Stimulated activated CD8-positive, alpha-beta memory T cell treated with anti-CD3 and anti-CD28 coated beads, Interleukin-7, amount 100 ng/mL, for 1 hour (primary cell): ENCODE data around the gene RPTN.
A peak's percentile ranks its signal among the peaks of the same experiment; 100 is the strongest.

Source experiments
- DNase-seq, 2 donors: peaks; one replicate each; pipeline ENCODE4 v3.0.0-alpha.2; 2020; ENCODE audit warnings: low read depth in 2 of 2

Gene RPTN

DNA sequence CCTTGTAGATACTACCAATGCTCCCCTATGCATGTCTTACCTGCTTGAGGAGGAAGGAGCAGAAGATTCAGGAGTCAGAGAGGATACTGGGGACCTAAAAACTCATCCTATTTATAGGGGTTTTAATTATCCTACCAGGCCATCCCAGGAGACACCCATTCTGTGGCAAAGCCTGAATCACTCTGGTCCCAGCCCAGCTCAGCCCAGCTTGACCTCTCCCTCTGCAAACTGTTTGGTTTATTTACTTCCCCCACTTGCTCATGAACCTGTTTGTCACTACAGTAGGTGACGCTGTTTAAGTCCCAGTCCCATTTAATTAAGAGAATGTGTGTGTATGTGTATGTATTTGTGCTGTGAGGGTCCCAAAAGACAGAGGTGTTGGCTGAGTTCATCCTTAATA is at the start of gene RPTN:
Gene RPTN (minus strand): TSS at position 85 of the 400 bp plus-strand sequence. CDS start 1,339 bp downstream, outside the sequence.
- DNase-seq = no peak

- DNase-seq = no peak
Observed at GRCh38 chr1:152198982-152199381, 40.0 kb upstream of the RPTN start.

DNA sequence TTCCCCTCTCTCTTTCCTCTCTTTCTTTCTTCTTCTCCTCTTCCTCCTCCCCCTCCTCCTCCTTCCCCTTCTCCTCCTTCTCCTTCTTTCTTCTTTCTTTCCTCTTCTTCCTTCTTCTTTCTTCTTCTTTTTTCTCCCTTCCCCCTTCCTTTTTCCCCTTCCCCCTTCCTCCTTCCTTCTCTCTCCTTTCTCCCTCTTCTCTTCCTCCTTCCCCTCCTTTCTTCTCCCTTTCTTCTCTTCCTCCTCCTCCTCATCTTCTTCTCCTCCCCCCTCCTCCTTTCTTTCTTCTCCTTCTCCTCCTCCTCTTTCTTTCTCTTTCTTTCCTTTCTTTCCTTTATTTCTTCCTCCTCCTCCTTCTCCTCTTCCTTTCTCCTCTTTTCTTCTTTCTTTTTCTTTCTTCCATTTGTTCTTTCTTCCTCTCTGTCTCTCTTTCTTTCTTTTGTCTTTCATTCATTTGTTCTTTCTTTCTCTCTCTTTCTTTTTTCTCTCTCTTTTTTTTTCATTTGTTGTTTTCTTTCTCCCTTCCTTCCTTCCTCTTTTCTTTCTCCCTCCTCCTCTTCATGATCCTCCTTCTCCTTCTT is 38.4 kb upstream of the RPTN start:
- no peak for DNase-seq

GRCh38 chr1:152191711-152192110 is 32.7 kb upstream of the RPTN start:
- no peak for DNase-seq

- no peak for DNase-seq
Observed at GRCh38 chr1:152191260-152191659, 32.2 kb upstream of the RPTN start.

- no peak for DNase-seq
Observed at GRCh38 chr1:152190589-152190988, 31.6 kb upstream of the RPTN start.

DNA sequence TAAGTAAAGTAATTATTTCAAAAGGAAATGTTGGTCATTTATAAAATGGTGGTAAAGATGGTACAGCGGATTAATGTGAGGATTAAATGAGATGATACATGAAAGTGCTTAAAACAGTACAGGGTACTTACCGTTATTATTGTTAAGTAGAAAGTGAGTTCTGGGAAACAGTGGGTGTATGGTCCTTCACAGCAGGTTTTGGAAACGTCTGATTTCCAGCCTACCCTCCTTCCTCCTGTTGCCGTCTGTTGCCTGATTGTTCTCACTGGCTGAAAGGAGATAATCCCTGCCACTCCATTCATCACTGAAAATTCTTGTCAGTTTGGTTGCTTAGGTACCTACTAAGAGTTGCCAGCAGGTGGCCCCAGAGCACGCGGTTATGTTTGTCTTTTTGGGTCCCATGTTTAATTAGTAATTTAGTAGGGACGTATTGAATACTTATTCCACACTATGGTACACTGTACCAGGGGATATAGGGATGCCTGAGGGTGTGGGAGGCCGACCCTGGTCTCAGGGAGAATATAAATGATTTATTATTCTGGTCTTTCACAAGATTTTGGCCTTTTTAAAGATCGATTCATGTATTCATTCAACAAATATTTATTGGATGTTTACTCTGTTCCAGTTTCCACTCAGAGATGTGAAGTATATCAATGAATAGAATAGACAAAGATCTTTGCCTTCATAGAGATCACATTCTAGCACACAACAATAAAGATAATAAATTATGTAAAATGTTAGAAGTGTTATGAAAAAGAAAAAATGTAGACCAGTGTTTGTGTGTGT is 30.8 kb upstream of the RPTN start:
- DNase-seq = peak; percentile 21 to 48

GRCh38 chr1:152188673-152189591 is 29.9 kb upstream of the RPTN start:
- peak; percentile 46 to 70 for DNase-seq

DNA sequence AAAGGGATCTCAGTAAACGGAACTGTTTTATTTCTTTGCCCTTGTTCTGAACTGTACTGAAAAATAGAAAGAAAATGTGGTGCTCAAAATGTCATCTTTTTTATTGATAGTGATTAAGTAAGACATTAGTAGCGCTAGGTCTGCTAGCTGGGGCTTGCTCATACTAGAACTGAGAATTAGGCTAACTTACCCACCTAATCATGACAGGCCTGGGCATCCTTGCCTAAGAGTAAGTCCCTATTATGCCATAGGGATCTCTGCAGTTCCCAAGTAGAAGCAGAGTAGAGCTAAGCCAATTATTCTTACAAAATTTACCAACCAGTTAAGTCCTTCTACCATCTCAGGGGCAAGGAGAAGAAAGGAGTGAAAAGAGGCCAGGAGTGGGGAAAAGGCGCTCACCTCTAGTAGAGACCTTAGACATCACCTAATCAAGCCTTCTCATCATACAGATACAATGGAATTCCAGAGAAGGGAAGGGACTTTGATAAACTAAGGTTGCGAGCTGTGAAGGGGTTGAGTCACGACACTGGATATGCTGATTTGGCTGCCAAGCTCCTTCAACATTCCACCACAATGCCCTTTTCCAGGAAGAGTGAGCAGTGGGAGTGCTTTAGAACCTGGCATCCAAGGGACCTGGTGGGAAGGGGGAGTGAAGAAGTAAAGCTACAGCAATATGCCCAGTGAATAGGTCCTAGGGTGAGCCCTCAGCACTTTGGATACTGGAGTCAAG is 27.7 kb upstream of the RPTN start:
- no peak for DNase-seq

- DNase-seq = peak in 1 of 2 donors; percentile 11
Observed at GRCh38 chr1:152185544-152186391, 26.7 kb upstream of the RPTN start.

DNA sequence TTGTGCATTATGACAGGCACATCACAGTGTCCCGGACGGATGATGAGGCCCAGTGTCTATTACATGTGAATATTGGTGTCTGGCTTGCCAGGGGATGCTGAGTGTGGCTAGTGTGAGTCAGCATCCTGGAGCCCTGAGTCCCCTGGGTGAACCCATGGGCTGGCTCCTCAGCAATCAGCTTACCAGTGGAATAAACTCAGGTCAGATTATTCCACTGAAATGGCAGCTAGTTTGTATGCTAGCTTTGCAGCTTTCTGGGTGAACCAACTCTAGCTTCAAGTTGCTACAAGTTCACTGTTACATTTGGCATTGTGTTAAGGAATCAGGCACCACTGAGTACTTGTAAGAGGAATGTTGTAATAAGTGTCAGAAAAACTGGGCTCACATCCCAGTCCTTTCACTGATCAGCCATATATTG is 23.9 kb upstream of the RPTN start:
- no peak for DNase-seq

DNA sequence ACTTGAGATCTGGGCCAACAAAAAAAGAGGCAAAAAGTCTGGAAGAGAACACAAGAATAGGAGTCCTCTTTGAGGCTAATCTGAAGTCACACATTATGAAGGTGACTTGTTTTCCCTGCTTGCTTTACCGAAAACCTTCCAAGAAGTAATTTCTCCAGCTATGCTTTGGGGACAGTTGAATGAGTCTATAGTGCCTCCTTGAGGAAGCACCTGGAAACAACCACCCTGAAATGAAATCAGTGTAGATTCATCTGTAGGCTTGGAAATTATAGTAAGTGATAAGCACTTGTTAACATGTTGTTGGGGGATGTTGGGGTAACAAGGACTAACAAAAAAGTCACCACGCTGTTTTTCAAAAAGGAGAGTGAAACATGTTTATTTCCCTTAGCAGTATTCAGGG is 23.4 kb upstream of the RPTN start:
- DNase-seq = no peak

DNA sequence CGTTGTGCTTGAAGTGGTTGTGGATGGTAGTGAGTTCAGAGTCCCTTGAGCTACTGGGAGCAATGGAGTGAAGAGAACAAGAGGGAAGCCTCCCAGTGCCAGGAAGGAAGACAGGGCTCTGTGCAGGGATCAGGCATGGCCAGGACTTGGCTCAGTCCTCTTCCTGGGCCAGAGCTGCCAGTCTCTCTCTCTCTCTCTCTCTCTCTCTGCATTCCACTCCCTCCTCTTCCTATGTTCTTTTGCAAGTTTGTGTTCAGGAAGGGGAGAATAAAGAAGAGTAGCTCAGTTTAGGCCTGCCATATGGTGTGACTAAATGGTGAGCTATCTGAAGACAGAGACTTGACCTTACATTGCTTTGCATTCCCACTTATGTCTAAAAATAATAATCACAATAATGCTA is 20.5 kb upstream of the RPTN start:
- DNase-seq = no peak

- DNase-seq = no peak
Observed at GRCh38 chr1:152170287-152170905, 11.4 kb upstream of the RPTN start.

- no peak for DNase-seq
Observed at GRCh38 chr1:152169366-152170025, 10.5 kb upstream of the RPTN start.

GRCh38 chr1:152168535-152168868 is 9.5 kb upstream of the RPTN start:
- DNase-seq = no peak

DNA sequence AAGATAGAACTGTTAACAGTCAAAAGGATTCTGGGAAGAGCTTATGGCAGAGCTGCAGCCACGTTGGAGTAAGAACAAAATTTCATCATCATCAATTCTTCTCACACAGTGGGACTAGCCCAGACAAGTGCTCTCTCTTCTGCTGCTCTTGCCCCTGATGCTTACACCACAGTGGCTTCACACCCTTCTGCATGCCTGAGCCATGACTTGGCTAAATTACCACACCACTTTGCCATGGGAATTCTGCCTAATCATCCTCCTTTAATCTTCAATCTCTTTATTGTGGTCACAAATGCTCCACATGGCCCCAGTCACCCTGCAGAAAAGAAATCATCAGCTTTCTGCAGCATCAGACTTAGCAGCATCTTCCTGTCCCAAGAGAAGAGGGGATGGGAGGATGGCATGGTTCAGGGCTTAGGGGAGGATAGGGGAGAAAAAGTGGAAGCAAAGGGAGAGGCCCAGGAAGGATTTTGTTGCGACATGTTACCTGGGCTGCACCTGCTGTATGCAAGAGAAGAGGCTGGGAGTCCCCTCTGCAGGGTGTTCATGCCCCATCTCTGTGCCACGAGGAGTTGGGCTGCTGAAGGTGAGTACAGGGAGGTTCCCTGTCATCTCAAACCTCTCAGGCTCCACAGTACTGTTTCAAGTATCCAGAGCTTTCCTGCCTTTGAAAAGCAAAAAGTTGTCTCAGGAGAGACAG is 9.0 kb upstream of the RPTN start:
- no peak for DNase-seq

DNA sequence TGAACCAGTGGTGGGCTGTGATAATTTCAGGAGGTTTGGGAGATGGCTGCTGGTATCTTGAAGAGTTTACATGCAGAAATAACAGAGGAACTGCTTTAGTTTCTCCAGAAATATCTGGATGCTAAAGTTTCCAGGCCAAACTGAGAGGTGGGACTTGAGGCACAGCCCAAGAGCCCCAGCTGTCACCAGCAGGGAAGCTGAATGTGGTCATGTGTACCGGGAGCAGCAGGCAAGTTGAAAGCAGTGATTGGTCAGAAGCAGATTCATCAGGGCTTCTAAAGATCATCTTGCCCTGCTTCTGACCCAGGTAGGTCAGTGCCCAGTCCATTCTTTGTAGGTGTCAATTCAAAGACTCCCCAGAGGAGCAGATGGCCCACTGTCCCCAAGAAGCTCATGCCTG is 7.9 kb upstream of the RPTN start:
- no peak for DNase-seq
